Measurements from ENCODE around the gene CA10.

Gene CA10

GRCh38 chr17:51612692-51613091 is 545.8 kb downstream of the CA10 start:
- DNase-seq (ENCODE audit: insufficient read length) (no peak), FAIRE-seq (no peak)
- TF ChIP-seq TAF1 (IDR thresholded peaks at IDR 0.05; ENCODE audit: borderline replicate concordance, low read depth, low read length): no peak

GRCh38 chr17:51611585-51611984 is 546.9 kb downstream of the CA10 start:
- DNase-seq (ENCODE audit: insufficient read length): no peak
- no peak for TF ChIP-seq TAF1 (IDR thresholded peaks at IDR 0.05; ENCODE audit: borderline replicate concordance, low read depth, low read length)
- TF ChIP-seq POLR2A (IDR thresholded peaks at IDR 0.05; ENCODE audit: low read depth, low read length): no peak
- no peak for TF ChIP-seq POLR2AphosphoS5 (IDR thresholded peaks at IDR 0.05; ENCODE audit: low read depth, low read length)
- FAIRE-seq: no peak

GRCh38 chr17:51610834-51611233 is 547.7 kb downstream of the CA10 start:
- no peak for DNase-seq (ENCODE audit: insufficient read length)
- FAIRE-seq: no peak

GRCh38 chr17:51610155-51610554 is 548.4 kb downstream of the CA10 start:
- FAIRE-seq (no peak), DNase-seq (ENCODE audit: insufficient read length) (no peak)
- no peak for TF ChIP-seq POLR2AphosphoS5 (IDR thresholded peaks at IDR 0.05; ENCODE audit: low read depth, low read length)
- TF ChIP-seq POLR2A (IDR thresholded peaks at IDR 0.05; ENCODE audit: low read depth, low read length): no peak
- TF ChIP-seq TAF1 (IDR thresholded peaks at IDR 0.05; ENCODE audit: borderline replicate concordance, low read depth, low read length): no peak

More at GRCh38 chr17:51610834-51611233, 547.7 kb downstream of the CA10 start:
- TF ChIP-seq TAF1 (IDR thresholded peaks at IDR 0.05; ENCODE audit: borderline replicate concordance, low read depth, low read length) (no peak), POLR2AphosphoS5 (IDR thresholded peaks at IDR 0.05; ENCODE audit: low read depth, low read length) (no peak), POLR2A (IDR thresholded peaks at IDR 0.05; ENCODE audit: low read depth, low read length) (no peak)

GRCh38 chr17:51608251-51608933 is 550.1 kb downstream of the CA10 start:
- TF ChIP-seq POLR2AphosphoS5 (IDR thresholded peaks at IDR 0.05; ENCODE audit: low read depth, low read length) (no peak), POLR2A (IDR thresholded peaks at IDR 0.05; ENCODE audit: low read depth, low read length) (no peak), TAF1 (IDR thresholded peaks at IDR 0.05; ENCODE audit: borderline replicate concordance, low read depth, low read length) (no peak)
- FAIRE-seq (no peak), DNase-seq (ENCODE audit: insufficient read length) (no peak)

- TF ChIP-seq TAF1 (IDR thresholded peaks at IDR 0.05; ENCODE audit: borderline replicate concordance, low read depth, low read length): no peak
- no peak for TF ChIP-seq POLR2AphosphoS5 (IDR thresholded peaks at IDR 0.05; ENCODE audit: low read depth, low read length)
- no peak for TF ChIP-seq POLR2A (IDR thresholded peaks at IDR 0.05; ENCODE audit: low read depth, low read length)
- FAIRE-seq (no peak), DNase-seq (ENCODE audit: insufficient read length) (no peak)
Measured at GRCh38 chr17:51607512-51607911, 551.0 kb downstream of the CA10 start.

GRCh38 chr17:51604299-51605020 is 554.1 kb downstream of the CA10 start:
- TF ChIP-seq POLR2A (IDR thresholded peaks at IDR 0.05; ENCODE audit: low read depth, low read length) (no peak), POLR2AphosphoS5 (IDR thresholded peaks at IDR 0.05; ENCODE audit: low read depth, low read length) (no peak), TAF1 (IDR thresholded peaks at IDR 0.05; ENCODE audit: borderline replicate concordance, low read depth, low read length) (no peak)
- DNase-seq (ENCODE audit: insufficient read length) (no peak), FAIRE-seq (no peak)

- DNase-seq (ENCODE audit: insufficient read length): no peak
- TF ChIP-seq POLR2A (IDR thresholded peaks at IDR 0.05; ENCODE audit: low read depth, low read length) (no peak), POLR2AphosphoS5 (IDR thresholded peaks at IDR 0.05; ENCODE audit: low read depth, low read length) (no peak), TAF1 (IDR thresholded peaks at IDR 0.05; ENCODE audit: borderline replicate concordance, low read depth, low read length) (no peak)
- no peak for FAIRE-seq
Measured at GRCh38 chr17:51601622-51602261, 556.8 kb downstream of the CA10 start.

GRCh38 chr17:51598824-51599223 is 559.7 kb downstream of the CA10 start:
- FAIRE-seq (no peak), DNase-seq (ENCODE audit: insufficient read length) (no peak)
- TF ChIP-seq POLR2AphosphoS5 (IDR thresholded peaks at IDR 0.05; ENCODE audit: low read depth, low read length) (no peak), POLR2A (IDR thresholded peaks at IDR 0.05; ENCODE audit: low read depth, low read length) (no peak), TAF1 (IDR thresholded peaks at IDR 0.05; ENCODE audit: borderline replicate concordance, low read depth, low read length) (no peak)

GRCh38 chr17:51597345-51597744 is 561.2 kb downstream of the CA10 start:
- no peak for TF ChIP-seq POLR2A (IDR thresholded peaks at IDR 0.05; ENCODE audit: low read depth, low read length)
- no peak for TF ChIP-seq POLR2AphosphoS5 (IDR thresholded peaks at IDR 0.05; ENCODE audit: low read depth, low read length)
- TF ChIP-seq TAF1 (IDR thresholded peaks at IDR 0.05; ENCODE audit: borderline replicate concordance, low read depth, low read length): no peak
- DNase-seq (ENCODE audit: insufficient read length): no peak
- no peak for FAIRE-seq

GRCh38 chr17:51595826-51596398 is 562.6 kb downstream of the CA10 start:
- no peak for TF ChIP-seq POLR2A (IDR thresholded peaks at IDR 0.05; ENCODE audit: low read depth, low read length)
- TF ChIP-seq TAF1 (IDR thresholded peaks at IDR 0.05; ENCODE audit: borderline replicate concordance, low read depth, low read length): no peak
- no peak for TF ChIP-seq POLR2AphosphoS5 (IDR thresholded peaks at IDR 0.05; ENCODE audit: low read depth, low read length)
- FAIRE-seq: no peak
- no peak for DNase-seq (ENCODE audit: insufficient read length)
